CD4-positive, alpha-beta T cell treated with Interleukin-15 for 4 hours (primary cell): ENCODE results near the gene TMEM129.
"Not testable (repeated sequence)": the region's sequence is repeated elsewhere in the genome, so short reads cannot be mapped to it uniquely, and the experiment has no call there.

Experiments
- DNase-seq: peaks from one replicate; pipeline ENCODE4 v3.0.0-alpha.2; 2020; ENCODE audit warnings: low spot score

The TMEM129 gene

DNA sequence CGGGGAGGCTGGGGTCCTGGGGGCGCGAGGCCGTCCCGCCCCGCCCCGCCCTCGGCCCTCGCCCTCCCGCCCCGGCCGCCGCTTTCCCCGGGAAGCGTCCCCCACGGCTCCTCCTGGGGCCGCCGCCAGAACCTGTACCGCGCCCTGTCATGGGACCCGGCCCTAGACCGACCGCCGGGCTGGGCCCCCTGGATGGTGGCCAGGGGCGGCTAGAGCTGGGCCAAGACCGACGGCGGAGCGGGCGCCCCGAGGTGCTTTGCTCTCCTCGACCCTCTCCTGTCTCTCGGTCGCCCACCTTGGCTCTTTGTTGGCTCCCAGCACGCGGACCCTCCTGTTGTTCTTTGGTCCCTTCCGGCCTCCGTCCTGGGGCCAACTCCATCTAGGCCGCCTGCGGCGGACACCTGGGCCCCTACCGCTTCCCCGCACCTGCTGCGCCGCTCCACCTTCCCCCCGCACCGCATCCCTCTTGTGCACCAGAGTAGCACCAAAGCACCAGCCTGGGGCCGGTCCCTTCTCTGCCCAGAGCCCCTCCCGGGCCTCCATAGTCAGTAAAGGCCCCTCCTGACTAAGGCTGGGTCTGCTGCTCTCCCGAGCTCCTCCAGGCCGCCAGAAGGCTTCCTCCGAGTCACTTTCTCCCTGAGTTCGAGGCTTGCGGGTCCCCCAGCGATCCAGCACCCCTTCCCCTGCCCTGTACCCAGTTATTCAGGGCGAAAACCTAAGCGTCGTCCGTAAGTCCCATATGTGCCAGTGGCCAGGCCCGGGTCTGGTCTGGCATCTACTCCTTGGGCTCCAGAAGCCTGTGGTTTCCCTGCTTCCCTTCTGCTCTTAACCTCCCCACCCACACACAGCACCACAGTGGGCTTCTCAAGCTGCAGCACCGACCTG, 785 bp upstream of the TMEM129 start:
- DNase-seq, result no peak

DNA sequence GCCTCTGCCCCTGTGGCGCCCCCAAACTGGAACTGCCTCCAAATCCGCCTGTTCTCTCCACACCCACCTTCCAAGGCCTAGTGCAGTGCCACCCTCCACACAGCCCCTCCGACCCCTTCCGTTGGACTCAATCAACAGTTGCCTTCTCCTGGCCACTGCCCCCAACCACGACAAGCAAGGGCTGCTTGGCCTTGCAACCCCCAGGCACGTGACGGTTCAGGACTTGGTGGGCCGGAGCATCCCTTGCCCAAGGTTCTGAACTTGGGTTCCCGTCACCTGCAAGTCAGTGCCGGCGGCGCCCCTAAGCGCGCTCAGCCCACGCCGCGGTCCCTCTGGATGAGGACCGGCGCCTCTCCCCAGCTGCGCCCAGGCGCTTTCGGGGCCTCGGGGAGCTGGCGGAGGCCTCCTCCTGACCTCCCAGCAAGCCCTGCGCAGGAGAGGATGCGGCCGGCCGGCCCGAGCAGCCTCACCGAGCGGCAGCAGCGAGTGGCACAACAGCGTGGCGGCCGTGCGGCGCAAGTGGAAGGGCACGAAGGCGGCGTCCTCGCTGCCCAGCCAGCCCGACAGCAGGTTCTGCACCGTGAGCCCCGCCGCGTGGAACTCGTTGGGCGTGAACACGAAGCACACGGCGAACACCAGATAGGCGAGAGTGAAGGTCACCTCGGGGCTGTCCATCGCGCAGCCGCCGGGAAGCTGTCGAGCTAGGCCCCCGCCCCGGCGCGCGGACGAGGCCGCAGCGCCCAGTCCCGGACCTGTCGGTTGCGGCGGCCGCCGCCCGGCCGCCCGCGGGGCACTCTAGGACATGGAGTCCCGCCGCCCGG, 750 bp downstream of the TMEM129 start:
- peak; percentile 32 for DNase-seq

GRCh38 chr4:1718095-1718850, 2.9 kb downstream of the TMEM129 start:
- no peak for DNase-seq

- no peak for DNase-seq
Measured at GRCh38 chr4:1717129-1718094, 3.7 kb downstream of the TMEM129 start.

DNA sequence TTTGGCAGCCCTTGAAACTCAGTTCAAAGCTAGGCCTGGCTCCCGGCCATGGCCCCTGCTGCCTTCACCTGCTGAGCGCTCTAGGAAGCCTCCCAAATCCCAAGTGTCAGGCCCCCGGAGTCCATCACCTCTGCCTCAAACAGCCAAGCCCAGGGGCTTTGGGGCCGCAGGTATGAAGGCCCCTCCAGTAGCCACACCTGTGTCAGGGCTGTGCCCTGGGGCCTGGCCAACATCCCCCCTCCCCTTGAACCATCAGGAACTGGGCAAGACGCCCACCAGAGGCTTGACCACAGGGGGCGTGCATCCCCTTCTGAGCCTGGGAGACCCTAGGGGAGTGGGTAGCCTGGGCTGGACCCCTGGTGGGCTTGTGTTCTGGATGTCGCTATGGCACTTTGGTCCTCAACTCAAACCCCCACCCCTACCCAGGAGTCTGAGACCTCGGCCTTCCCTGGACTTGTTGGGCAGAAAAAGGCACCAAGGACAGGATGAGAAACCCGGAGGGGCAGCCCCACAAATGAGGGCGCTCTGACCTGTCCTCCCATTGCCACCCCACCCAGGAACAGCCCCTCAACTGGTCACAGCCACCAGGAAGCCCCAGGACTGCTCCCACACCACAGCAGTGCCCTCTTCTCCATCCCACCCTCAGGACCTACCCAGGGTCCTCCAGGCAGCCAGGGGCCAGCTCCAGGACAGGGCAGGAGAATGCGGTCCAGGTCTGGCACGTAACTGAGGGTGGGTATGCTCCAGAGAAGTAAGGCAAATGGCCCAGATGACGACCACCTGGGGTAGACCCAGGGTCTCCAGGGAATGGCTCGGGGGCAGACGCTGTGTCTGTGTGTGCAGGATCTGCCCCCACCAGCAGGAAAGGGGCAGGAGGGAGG, 4.8 kb downstream of the TMEM129 start:
- no peak for DNase-seq

GRCh38 chr4:1715002-1715758, 5.9 kb downstream of the TMEM129 start:
- DNase-seq, result no peak

DNA sequence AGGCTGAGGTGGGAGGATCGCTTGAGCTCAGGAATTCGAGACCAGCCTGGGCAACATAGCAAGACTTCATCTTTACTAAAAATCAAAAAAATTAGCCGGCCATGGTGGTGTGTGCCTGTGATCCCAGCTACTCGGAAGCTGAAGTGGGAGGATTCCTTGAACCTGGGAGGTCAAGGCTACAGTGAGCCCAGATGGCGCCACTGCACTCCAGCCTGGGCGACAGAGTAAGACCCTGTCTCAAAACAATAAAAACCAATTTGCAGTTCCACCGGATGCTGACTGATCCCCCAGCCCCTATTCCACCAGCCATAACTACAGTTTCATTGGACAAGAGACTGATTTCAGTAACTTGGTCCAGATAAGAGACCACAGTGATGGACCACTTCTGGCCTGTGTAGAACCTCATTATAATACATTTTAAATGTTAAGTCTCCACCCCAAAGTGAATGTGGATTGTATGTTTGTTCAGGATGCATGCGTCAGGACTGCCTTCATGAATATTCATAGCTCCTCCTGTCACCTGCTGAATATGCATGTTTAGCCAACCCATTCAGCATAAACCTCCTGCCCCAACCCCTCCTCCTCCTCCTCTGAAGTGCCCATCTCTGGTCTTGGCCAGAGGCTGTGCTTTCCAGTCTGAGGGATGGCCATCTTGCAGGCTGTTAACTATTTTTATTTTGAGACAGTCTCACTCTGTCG, 6.7 kb downstream of the TMEM129 start:
- no peak for DNase-seq

GRCh38 chr4:1713003-1713851, 7.9 kb downstream of the TMEM129 start:
- DNase-seq, result no peak

- DNase-seq, result peak; percentile 99
Measured at GRCh38 chr4:1712216-1713002, 8.7 kb downstream of the TMEM129 start, which contains the start of gene SLBP. Gene SLBP, minus strand, starts transcription at chr4:1712319. Its CDS starts 131 bp downstream, at chr4:1712188.

GRCh38 chr4:1711571-1712215, 9.4 kb downstream of the TMEM129 start:
- peak; percentile 21 for DNase-seq

DNA sequence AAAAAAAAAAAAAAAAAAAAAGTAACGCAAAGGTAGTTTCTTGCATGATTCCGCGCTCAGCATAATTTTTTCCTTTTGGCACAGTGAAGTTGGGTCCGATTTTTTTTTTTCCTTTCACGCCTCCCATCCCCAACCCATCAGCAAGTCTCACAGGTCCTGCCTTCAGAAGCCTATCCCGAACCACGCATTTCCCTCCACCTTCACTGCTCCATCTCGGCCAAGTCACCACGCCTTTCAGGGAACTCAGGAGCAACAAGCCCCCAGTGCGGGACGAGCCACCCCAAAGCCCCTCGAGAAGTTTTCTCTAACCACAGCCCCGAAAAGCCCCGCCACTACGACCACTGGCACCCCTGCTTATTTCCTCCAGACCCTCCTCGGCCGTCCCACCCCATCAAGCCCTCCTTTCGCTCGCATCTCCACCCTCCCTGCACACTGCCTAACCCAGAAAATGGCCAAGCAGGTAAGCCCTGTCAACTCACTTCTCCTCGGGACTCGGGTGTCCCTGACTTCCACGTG, 10.0 kb downstream of the TMEM129 start:
- no peak for DNase-seq

- DNase-seq, result no peak
Measured at GRCh38 chr4:1708581-1708980, 12.5 kb downstream of the TMEM129 start.

DNA sequence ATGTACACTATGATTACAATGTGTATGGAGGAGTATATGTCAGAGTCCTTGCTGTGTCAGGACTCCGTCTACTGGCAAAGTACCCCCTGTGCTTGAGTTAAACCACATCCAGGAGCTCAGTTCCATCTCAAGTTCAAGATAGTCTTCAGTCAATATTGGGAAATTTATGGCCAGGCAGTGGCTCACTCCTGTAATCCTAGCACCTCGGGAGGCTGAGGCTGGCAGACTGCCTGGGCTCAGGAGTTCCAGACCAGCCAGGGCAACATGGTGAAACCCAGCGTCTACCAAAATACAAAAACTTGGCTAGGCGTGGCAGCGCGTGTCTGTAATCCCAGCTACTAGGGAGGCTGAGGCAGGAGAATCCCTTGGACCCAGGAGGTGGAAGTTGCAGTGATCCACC, 14.8 kb downstream of the TMEM129 start:
- DNase-seq, result no peak

- no peak for DNase-seq
Measured at GRCh38 chr4:1705732-1706131, 15.4 kb downstream of the TMEM129 start.

DNA sequence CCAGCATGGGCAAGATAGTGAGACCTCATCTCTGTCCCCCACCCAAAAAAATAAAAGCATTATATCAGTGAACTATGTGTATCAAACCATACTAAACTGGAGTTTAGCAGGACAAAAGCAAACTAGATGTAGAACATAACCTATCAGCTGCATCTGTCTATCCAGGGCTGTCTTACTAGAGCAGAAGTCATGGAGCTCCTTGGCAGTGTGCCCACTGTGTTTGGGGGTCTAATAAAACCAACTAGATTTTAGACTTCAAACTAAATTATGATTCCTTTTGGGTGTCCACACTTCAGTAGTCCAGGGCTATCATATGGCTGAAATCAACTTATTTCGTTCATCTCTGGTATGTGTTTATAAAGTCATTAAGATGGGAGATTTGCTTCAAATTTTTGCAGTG, 17.3 kb downstream of the TMEM129 start:
- DNase-seq, result no peak

- DNase-seq, result not testable (repeated sequence)
Measured at GRCh38 chr4:1701671-1702070, 19.5 kb downstream of the TMEM129 start.
